ENCODE results near the gene MUC5AC. TPM values are rescaled to one million over a fixed set of nuclear protein-coding genes. Genes with fewer than 3 reads are reported as not detected.

MUC5AC gene
- total RNA-seq, 2 experiments from 2014 or later: not detected

DNA sequence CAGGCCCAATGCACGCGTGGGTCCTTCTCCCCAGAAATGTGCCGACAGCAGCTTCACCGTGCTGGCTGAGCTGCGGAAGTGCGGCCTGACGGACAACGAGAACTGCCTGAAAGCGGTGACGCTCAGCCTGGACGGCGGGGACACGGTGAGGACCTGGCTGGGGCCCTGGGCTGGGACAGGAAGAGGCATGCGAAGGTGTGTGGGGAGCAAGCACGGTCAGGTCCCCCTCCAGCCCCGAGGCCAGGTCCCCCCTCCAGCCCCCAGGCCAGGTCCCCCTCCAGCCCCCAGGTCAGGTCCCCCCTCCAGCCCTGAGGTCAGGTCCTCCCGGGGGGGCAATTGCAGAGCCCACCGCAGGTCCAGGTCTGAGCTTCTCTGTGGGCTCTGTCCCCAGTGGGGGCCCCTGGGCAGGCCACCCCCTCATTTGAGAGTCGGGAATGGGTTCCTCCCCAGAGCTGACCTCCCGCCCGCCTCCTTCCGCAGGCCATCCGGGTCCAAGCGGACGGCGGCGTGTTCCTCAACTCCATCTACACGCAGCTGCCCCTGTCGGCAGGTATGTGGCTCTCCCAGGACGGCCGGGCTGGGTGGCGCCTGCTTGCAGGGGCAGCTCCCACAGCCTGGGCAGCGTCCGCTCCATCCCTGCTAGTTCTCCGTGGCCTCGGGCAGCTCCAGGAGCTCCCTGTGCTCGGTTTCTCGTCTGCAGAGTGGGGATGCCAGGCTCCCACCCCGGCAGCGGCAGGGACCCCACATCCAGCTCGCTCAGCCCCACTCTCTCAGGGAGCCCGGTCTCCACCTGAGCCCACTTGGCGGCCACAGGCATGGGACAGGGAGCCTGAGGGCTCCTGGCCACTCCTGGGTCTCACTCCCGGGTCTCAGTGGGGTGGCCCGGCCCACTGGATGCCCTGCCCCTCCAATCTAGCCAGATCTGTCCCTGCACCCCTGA is 73.0 kb downstream of the MUC5AC start:
- H3K27me3 Mint-ChIP-seq: no peaks in the 10 kb centered on the region
- no peaks in the 10 kb centered on the region for H3K36me3 Mint-ChIP-seq
- H3K4me3 Mint-ChIP-seq: no peak overlapping the region
- no peak overlapping the region for H3K27ac Mint-ChIP-seq
- H3K4me1 Mint-ChIP-seq: no peaks in the 10 kb centered on the region
- H3K9me3 Mint-ChIP-seq: no peaks in the 10 kb centered on the region
- DNase-seq: no peak

DNA sequence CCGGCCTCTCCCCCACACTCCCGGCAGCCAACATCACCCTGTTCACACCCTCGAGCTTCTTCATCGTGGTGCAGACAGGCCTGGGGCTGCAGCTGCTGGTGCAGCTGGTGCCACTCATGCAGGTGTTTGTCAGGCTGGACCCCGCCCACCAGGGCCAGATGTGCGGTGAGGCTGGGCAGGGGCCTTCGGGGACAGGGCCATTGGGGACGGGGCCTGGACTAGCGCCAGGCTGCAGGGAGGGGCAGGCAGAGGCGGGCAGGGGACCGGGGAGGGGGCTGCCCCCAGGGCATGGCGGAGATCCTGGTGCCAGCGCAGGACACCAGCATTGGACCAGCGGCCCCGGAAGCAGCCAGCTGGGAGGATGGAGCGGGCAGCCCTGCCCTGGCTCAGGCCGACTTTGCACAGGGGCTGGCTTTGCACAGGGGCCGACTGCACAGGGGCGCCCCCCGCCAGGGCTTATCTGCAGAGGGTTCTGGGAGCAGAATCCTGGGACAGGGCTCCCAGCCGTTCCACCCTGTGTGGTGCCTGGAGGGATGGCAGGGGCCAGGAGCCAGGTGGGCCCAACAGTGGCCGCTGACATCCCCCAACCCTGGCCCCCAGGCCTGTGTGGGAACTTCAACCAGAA is 73.8 kb downstream of the MUC5AC start:
- Mint-ChIP-seq H3K27ac (no peak overlapping the region), H3K36me3 (no peaks in the 10 kb centered on the region), H3K27me3 (no peaks in the 10 kb centered on the region), H3K9me3 (no peaks in the 10 kb centered on the region), H3K4me1 (no peaks in the 10 kb centered on the region), H3K4me3 (no peak overlapping the region)
- no peak for DNase-seq

DNA sequence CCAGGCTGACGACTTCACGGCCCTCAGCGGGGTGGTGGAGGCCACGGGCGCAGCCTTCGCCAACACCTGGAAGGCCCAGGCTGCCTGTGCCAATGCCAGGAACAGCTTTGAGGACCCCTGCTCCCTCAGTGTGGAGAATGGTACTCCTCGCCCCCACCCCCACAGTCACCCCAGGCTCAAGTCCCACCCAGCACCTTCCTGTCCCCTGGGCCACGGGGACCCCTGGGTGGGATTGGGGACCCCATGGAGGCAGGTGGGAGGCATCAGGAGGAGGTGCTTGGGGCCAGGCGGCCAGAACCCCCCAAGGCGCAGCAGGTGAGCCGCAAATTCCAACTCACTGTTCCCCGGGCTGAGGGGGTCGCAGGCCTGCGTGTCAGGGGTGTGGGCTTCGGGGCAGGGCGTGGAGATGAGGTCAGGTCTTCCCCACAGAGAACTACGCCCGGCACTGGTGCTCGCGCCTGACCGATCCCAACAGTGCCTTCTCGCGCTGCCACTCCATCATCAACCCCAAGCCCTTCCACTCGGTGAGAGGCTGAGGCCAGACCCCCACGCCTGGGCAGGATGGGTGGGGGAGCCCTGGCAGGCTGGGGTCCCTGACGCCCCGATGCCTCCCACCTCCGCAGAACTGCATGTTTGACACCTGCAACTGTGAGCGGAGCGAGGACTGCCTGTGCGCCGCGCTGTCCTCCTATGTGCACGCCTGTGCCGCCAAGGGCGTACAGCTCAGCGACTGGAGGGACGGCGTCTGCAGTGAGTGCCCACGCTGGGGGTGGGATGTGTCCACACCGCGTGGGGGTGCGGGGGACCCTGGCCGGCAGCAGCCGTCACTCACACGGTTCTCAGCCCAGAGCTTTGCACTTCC is 74.5 kb downstream of the MUC5AC start:
- H3K27ac Mint-ChIP-seq: no peak overlapping the region
- H3K27me3 Mint-ChIP-seq: no peaks in the 10 kb centered on the region
- H3K4me1 Mint-ChIP-seq: no peaks in the 10 kb centered on the region
- no peaks in the 10 kb centered on the region for H3K9me3 Mint-ChIP-seq
- no peak for DNase-seq
- H3K4me3 Mint-ChIP-seq: no peak overlapping the region
- H3K36me3 Mint-ChIP-seq: no peaks in the 10 kb centered on the region

DNA sequence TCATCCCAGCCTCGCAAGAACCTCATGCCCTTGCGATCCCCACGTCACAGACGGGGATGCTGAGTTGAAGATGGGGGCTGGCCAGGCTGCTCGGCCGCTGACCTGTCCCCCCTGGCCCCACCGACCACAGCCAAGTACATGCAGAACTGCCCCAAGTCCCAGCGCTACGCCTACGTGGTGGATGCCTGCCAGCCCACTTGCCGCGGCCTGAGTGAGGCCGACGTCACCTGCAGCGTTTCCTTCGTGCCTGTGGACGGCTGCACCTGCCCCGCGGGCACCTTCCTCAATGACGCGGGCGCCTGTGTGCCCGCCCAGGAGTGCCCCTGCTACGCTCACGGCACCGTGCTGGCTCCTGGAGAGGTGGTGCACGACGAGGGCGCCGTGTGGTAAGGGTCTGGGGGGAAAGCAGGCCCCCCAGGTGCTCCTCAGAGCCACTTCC is 75.1 kb downstream of the MUC5AC start:
- Mint-ChIP-seq H3K4me3 (no peak overlapping the region), H3K27ac (no peak overlapping the region), H3K36me3 (no peaks in the 10 kb centered on the region), H3K4me1 (no peaks in the 10 kb centered on the region), H3K27me3 (no peaks in the 10 kb centered on the region), H3K9me3 (no peaks in the 10 kb centered on the region)
- DNase-seq: no peak

DNA sequence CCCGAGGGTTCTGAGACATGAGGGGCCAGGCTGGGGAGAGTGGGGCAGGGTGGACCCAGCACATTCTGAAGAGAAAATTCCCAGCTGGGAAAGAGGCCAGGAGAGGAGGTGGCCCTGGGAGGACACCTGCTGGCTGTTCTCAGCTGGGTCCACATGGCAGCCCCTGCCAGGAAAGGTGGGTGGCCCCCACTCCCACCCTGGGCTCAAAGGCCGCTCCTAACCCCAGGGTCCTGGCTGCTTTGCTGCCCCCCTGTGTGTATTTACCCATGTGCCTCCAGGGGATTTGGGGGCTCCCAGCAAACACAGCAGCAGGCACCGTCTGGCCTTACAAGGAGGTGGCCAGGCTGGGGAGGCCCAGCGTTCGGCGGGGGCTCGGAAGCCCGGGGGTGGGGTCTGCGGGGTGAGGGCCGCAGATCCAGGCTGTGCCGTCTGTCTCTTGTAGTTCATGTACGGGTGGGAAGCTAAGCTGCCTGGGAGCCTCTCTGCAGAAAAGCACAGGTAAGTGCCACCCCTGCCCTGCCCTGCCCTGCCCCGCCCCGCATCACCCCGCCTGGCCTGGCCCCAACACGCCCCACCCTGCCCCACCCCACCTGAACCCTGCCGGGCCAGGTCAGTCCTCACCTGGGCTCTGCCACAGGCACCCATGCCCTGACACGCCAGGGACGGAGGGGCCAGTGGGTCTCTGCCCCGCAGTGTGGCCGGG is 75.7 kb downstream of the MUC5AC start:
- Mint-ChIP-seq H3K27ac (no peak overlapping the region), H3K4me1 (no peaks in the 10 kb centered on the region), H3K4me3 (no peak overlapping the region), H3K27me3 (no peaks in the 10 kb centered on the region), H3K36me3 (no peaks in the 10 kb centered on the region), H3K9me3 (no peaks in the 10 kb centered on the region)
- no peak for DNase-seq

DNA sequence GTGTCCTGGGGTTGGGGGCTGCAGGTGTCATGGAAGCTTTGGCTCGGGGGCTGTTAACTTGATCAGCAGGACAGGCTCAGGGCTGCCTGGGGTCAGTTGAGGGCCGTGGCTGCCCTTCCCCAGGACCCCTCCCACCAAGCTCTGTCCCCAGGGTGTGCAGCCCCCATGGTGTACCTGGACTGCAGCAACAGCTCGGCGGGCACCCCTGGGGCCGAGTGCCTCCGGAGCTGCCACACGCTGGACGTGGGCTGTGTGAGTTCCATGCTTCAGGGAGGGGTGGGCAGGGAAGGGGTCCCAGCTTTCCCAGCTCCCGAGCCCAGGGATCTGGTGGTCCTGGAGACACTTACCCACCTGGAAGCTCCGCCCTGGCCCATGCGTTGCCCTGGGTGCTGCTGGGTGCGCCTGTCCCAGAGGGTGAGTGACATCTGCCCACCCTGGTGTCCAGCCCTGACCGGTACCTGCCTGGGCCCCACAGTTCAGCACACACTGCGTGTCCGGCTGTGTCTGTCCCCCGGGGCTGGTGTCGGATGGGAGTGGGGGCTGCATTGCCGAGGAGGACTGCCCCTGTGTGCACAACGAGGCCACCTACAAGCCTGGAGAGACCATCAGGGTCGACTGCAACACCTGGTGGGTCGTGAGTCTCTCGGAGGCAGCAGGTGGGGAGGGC is 76.4 kb downstream of the MUC5AC start:
- no peak overlapping the region for H3K4me3 Mint-ChIP-seq
- H3K36me3 Mint-ChIP-seq: no peaks in the 10 kb centered on the region
- no peak for DNase-seq
- H3K27me3 Mint-ChIP-seq: no peaks in the 10 kb centered on the region
- no peaks in the 10 kb centered on the region for H3K9me3 Mint-ChIP-seq
- H3K27ac Mint-ChIP-seq: no peak overlapping the region
- no peaks in the 10 kb centered on the region for H3K4me1 Mint-ChIP-seq

DNA sequence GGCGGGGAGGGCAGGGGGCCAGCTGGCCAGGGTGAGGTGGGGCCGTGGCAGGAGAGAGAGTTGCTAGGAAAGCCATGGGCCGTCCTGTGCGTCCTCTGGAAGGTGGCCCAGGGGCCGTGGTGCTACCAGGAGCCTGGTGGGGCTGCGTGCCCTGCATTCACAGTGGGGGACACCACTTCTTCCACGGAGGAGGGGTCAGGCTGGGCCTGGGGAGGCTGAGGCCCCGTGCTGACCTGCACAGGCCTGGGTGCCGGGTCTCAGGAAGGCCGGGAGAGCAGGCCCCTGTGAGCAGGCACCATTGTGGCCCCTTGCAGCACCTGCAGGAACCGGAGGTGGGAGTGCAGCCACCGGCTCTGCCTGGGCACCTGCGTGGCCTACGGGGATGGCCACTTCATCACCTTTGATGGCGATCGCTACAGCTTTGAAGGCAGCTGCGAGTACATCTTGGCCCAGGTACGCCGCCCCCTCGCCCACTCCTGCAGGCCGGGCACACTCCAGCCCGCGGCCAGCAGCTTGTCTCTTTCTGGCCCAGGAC is 77.1 kb downstream of the MUC5AC start:
- no peaks in the 10 kb centered on the region for H3K4me1 Mint-ChIP-seq

DNA sequence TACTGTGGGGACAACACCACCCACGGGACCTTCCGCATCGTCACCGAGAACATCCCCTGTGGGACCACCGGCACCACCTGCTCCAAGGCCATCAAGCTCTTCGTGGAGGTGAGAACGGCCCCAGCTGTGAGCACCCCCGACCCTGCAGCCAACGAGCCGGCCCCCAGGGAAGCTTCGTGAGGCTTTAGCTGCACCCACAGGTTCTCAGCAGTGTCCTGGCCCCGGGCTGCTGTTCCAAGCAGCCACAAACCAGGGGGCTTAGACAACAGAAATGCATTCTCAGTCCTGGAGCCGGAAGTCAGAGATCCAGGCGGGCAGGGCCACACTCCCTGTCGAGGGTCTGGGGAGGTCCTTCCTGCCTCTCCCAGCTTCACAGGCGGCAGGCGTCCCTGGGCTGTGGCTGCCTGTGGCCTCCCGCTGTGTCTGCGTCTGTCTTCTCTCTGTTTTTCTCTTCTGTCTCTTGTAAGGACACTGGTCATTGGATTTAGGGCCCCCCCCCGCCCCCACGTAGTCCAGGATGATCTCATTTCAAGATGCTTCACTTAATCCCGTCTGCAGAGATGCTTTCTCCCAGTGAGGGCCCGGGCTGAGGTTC is 77.7 kb downstream of the MUC5AC start:
- H3K9me3 Mint-ChIP-seq: no peaks in the 10 kb centered on the region
- H3K36me3 Mint-ChIP-seq: no peaks in the 10 kb centered on the region
- no peak overlapping the region for H3K4me3 Mint-ChIP-seq
- DNase-seq: no peak
- no peak overlapping the region for H3K27ac Mint-ChIP-seq
- H3K4me1 Mint-ChIP-seq: no peaks in the 10 kb centered on the region
- H3K27me3 Mint-ChIP-seq: no peaks in the 10 kb centered on the region

More for the DNA sequence above, 77.1 kb downstream of the MUC5AC start:
- no peak overlapping the region for H3K4me3 Mint-ChIP-seq
- DNase-seq: no peak
- H3K9me3 Mint-ChIP-seq: no peaks in the 10 kb centered on the region
- H3K27me3 Mint-ChIP-seq: no peaks in the 10 kb centered on the region
- H3K36me3 Mint-ChIP-seq: no peaks in the 10 kb centered on the region
- H3K27ac Mint-ChIP-seq: no peak overlapping the region

DNA sequence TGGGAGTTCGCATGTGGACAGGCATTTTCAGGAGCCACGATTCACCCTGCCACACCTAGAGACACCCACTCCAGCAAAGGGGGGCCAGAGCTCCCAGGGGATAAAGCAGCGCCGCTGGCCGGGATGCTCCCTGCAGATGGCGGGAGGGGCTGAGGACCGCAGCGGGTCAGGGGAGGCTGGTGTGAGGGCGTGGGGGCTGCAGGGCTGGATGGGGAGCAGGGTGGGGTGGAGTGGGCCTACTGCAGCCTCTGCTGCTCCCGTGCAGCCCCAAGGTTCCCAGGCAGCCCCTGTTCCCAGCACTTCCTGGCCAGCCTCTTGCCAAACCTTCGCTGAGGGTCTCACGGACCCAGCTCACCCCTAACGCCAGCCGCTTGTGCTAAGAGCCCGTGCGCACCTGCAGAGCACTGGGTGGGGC is 78.2 kb downstream of the MUC5AC start:
- DNase-seq: no peak
- Mint-ChIP-seq H3K4me1 (no peaks in the 10 kb centered on the region), H3K36me3 (no peaks in the 10 kb centered on the region), H3K4me3 (no peak overlapping the region), H3K27ac (no peak overlapping the region), H3K9me3 (no peaks in the 10 kb centered on the region), H3K27me3 (no peaks in the 10 kb centered on the region)

DNA sequence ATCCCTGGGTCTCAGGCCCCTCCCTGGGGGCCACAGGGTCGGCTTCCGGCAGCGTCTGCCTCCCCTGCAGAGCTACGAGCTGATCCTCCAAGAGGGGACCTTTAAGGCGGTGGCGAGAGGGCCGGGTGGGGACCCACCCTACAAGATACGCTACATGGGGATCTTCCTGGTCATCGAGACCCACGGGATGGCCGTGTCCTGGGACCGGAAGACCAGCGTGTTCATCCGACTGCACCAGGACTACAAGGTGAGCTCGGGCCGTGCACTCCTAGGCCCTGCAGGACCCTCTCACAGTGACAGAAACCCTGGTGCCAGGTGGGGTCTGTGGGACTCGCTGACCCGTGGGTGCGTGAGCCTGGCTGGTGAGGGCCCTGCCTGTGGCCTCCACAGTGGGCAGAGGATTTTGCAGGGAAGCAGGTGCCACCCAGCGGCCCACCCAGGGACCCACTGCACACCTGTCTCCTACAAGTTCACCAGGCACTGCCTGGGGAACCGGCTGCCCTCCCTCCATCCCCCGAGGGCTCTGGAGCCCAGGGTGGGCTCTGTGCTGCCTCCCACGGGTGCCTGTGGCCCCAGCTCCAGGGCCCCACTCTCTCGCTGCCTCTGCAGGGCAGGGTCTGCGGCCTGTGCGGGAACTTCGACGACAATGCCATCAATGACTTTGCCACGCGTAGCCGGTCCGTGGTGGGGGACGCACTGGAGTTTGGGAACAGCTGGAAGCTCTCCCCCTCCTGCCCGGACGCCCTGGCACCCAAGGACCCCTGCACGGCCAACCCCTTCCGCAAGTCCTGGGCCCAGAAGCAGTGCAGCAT is 78.8 kb downstream of the MUC5AC start:
- H3K4me3 Mint-ChIP-seq: no peak overlapping the region
- no peak overlapping the region for H3K27ac Mint-ChIP-seq
- DNase-seq: no peak
- no peaks in the 10 kb centered on the region for H3K4me1 Mint-ChIP-seq
- no peaks in the 10 kb centered on the region for H3K27me3 Mint-ChIP-seq
- no peaks in the 10 kb centered on the region for H3K9me3 Mint-ChIP-seq
- no peaks in the 10 kb centered on the region for H3K36me3 Mint-ChIP-seq

DNA sequence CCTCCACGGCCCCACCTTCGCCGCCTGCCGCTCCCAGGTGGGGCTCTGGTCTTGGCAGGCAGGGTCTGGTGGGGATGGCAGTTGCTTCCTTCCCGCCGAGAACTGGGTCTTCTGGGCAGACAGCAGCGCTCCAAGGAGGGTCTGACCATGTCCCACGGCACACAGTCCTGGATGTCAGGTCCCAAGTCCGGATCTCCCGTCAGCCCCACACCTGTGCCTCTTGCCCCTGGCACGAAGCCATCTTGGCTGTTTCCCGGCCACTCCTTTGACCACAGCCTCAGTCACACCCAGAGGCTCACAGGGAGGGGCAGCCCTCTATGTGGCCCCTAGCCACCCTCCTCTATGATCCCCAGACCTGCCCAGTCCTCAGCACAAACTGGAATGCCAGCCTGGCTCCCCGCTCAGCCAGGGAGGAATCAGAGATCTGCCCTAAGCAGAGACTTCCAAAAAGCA is 79.4 kb downstream of the MUC5AC start:
- Mint-ChIP-seq H3K27me3 (no peaks in the 10 kb centered on the region), H3K4me3 (no peak overlapping the region), H3K4me1 (no peaks in the 10 kb centered on the region), H3K9me3 (no peaks in the 10 kb centered on the region), H3K36me3 (no peaks in the 10 kb centered on the region), H3K27ac (no peak overlapping the region)
- no peak for DNase-seq

DNA sequence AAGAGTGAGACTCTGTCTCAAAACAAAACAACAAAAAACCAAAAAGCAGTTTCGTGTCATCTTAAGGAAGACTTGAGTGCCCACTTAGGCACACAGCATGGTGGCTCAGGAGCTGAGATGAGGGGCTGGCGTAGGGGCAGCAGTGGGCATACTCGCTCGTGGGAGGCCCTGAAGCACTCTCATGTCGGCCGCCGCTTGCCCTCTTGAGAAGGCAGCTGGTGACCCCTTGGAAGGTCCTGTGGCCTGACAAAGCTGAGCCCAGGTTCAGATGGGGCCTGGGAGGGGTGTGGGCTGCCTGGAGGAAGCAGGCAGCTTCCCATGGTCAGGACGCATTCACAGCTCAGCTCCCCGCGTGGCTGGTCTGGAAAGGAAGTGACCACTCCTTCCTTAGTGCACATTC is 80.1 kb downstream of the MUC5AC start:
- no peak for DNase-seq
- Mint-ChIP-seq H3K4me1 (no peaks in the 10 kb centered on the region), H3K9me3 (no peaks in the 10 kb centered on the region), H3K36me3 (peaks cover 1% of the 10 kb centered on the region), H3K27ac (no peak overlapping the region), H3K4me3 (no peak overlapping the region), H3K27me3 (no peaks in the 10 kb centered on the region)

Data from activated naive CD8-positive, alpha-beta T cell treated with anti-CD3 and anti-CD28 coated beads for 36 hours (primary cell).